Measurements from ENCODE around the gene BAAT.

DNA sequence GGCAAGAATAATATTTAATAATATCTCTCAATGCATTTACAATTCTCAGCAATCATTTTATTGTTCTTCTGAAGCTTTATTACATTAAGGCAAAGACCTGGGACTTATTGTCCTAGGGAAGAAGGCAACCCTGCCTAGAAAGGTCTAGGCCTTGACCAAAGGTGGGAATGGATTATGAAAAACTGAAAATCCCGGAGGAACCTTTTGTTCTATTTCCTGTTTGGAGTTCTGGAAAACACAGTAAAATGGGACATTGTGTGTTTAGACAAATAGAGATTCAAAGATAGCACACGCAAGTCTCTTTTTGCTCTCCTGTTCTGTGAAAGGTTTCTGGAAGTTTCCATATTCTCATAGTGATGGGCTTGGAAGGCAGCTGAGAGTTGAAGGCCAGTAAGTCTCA is 31.1 kb downstream of the BAAT start:
- TF ChIP-seq, protein P1, sequence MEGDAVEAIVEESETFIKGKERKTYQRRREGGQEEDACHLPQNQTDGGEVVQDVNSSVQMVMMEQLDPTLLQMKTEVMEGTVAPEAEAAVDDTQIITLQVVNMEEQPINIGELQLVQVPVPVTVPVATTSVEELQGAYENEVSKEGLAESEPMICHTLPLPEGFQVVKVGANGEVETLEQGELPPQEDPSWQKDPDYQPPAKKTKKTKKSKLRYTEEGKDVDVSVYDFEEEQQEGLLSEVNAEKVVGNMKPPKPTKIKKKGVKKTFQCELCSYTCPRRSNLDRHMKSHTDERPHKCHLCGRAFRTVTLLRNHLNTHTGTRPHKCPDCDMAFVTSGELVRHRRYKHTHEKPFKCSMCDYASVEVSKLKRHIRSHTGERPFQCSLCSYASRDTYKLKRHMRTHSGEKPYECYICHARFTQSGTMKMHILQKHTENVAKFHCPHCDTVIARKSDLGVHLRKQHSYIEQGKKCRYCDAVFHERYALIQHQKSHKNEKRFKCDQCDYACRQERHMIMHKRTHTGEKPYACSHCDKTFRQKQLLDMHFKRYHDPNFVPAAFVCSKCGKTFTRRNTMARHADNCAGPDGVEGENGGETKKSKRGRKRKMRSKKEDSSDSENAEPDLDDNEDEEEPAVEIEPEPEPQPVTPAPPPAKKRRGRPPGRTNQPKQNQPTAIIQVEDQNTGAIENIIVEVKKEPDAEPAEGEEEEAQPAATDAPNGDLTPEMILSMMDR (IDR thresholded peaks at IDR 0.05): no peak
- TF ChIP-seq POLR2A (IDR thresholded peaks at IDR 0.05): no peak

All from testis (tissue), 2 donors.